ENCODE data around the gene KIAA0930. TPM values are rescaled to one million over a fixed set of nuclear protein-coding genes. Genes with fewer than 3 reads are reported as not detected.
"Not testable (repeated sequence)": the region's sequence is repeated elsewhere in the genome, so short reads cannot be mapped to it uniquely, and the experiment has no call there.

The KIAA0930 gene
- total RNA-seq, 2 experiments from 2014 or later, result 35.1 to 38.6 TPM

DNA sequence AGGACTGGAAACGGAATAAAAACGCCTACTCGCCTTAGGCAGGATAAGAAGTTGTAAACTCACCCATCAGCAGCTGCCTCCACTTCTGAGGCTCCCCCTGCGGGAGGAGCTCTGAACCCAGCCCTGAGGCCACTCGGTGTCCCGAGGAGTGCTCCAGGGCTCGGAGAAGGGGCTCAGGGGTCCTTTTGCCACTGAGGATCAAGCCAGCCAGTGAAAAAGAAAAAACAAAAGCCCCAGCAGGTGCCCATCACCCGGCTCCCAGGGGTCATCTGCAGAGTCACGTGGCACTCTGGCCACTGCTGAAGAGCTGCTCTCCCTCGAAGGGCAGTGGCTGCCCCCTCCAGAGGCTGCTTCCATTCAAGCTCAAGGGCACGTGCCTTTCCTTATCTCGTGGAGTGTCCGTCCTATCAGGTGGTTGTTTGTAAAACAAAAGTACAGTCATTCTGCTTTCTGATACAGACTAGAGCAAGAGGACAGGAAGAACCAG lies 48.0 kb downstream of the KIAA0930 start:
- no peaks in the 10 kb centered on the region for H3K9me3 Mint-ChIP-seq (ENCODE audit: low read depth)
- no peak for DNase-seq
- H3K36me3 Mint-ChIP-seq, result peaks cover 2% of the 10 kb centered on the region
- no peak overlapping the region for H3K27ac Mint-ChIP-seq
- H3K4me3 Mint-ChIP-seq, result no peak overlapping the region
- H3K4me1 Mint-ChIP-seq, result peaks cover 2% of the 10 kb centered on the region
- CTCF ChIA-PET, result no interaction called here
- no peaks in the 10 kb centered on the region for H3K27me3 Mint-ChIP-seq
- no peak for ATAC-seq

DNA sequence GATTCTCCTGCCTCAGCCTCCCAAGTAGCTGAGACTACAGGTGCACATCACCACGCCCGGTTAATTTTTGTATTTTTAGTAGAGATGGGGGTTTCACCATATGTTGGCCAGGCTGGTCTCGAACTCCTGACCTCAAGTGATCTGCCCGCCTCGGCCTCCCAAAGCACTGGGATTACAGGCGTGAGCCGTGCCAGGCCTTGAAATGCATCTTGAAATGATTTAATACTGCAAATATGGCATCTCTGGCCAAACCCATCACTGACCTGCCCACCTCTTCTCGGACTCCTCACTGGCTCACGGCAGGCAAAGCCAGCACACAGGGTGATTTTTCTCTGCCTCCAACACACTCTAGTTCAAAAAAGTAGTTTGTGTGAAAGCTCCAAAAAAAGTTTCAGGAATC lies 48.9 kb downstream of the KIAA0930 start:
- CTCF ChIA-PET; H3K27me3 Mint-ChIP-seq; H3K27ac Mint-ChIP-seq; H3K36me3 Mint-ChIP-seq; H3K4me1 Mint-ChIP-seq; DNase-seq; H3K9me3 Mint-ChIP-seq (ENCODE audit: low read depth); ATAC-seq; H3K4me3 Mint-ChIP-seq: not testable (repeated sequence)

DNA sequence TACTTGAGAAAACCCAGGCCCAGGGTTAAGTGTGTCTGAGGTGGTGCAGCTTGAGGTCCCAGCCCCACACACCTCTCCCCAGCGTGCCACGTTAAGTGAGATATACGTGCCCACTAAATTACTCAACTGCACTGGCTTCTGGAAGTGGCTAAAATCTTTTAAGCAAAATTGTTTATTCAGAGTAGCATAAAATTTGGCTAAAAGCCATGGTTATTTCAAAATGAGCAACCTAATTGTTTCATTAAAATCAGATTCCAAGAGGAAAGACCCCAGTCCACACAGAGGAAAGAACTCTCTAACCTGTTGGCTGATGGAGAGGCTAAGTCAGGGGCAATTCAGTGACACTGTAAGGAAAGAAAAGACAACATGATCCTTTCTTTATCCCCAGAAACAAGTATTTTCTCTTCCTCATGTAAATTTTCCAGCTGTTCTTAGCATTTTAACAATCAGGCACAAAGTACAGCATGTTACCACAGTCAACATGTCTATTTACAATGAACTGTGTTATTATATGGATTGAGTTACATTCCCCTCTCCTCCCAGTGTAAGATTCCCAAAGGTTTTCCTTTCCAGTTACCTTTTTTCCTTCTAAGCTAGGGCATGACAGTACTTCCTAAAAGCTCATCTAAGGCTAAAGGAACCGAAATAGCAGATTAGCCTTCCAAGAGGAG lies 50.4 kb downstream of the KIAA0930 start:
- H3K36me3 Mint-ChIP-seq, result peaks cover 18% of the 10 kb centered on the region
- ATAC-seq (no peak), DNase-seq (no peak)
- no peaks in the 10 kb centered on the region for H3K27me3 Mint-ChIP-seq
- no peak overlapping the region for H3K27ac Mint-ChIP-seq
- no peak overlapping the region for H3K4me3 Mint-ChIP-seq
- no peaks in the 10 kb centered on the region for H3K9me3 Mint-ChIP-seq (ENCODE audit: low read depth)
- peaks cover 12% of the 10 kb centered on the region for H3K4me1 Mint-ChIP-seq
- CTCF ChIA-PET, result no interaction called here

DNA sequence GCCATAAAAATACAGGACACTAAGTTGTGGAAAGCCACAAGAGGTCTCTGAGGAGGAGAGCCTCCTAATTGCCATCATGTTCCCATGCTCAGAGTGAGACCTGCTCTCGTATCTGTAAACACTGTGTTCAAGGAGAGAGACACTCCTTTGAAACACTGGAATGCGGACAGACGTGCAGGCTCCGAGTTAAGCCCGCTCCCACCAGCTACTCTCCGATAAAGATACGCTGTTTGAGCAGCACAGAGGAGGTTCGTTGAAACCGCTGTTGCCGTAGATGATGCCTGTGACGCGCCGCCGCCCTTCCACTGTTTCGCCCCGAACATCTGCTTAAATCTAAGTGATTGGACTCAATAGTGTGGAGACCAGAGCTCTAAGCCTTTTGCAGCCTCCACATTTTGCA lies 51.9 kb downstream of the KIAA0930 start:
- ATAC-seq (no peak), DNase-seq (no peak)
- Mint-ChIP-seq H3K27me3 (no peaks in the 10 kb centered on the region), H3K9me3 (ENCODE audit: low read depth) (no peaks in the 10 kb centered on the region), H3K27ac (no peak overlapping the region), H3K4me1 (peaks cover 18% of the 10 kb centered on the region), H3K4me3 (no peak overlapping the region), H3K36me3 (peaks cover 33% of the 10 kb centered on the region)
- CTCF ChIA-PET, result interaction anchor here (0.8 kb wide), 1 partner anchor 20 kb away, joined by 3 read pairs; no protein-coding TSS in a partner anchor

GRCh38 chr22:45187891-45188290 lies 52.8 kb downstream of the KIAA0930 start:
- Mint-ChIP-seq H3K4me3 (no peak overlapping the region), H3K36me3 (peaks cover 34% of the 10 kb centered on the region), H3K27me3 (no peaks in the 10 kb centered on the region), H3K27ac (peak overlapping the region; percentile 27), H3K9me3 (ENCODE audit: low read depth) (no peaks in the 10 kb centered on the region), H3K4me1 (peaks cover 18% of the 10 kb centered on the region)
- CTCF ChIA-PET, result no interaction called here
- ATAC-seq, result no peak
- no peak for DNase-seq

GRCh38 chr22:45185718-45186514 lies 54.8 kb downstream of the KIAA0930 start:
- CTCF ChIA-PET, result interaction anchor here (0.9 kb wide), 1 partner anchor 13 kb away, joined by 3 read pairs; no protein-coding TSS in a partner anchor
- no peak overlapping the region for H3K4me3 Mint-ChIP-seq
- ATAC-seq (peak; percentile 51), DNase-seq (no peak)
- peak overlapping the region; percentile 64 for H3K27ac Mint-ChIP-seq
- peaks cover 47% of the 10 kb centered on the region for H3K36me3 Mint-ChIP-seq
- H3K4me1 Mint-ChIP-seq, result peaks cover 26% of the 10 kb centered on the region
- H3K27me3 Mint-ChIP-seq, result no peaks in the 10 kb centered on the region
- H3K9me3 Mint-ChIP-seq (ENCODE audit: low read depth), result no peaks in the 10 kb centered on the region

DNA sequence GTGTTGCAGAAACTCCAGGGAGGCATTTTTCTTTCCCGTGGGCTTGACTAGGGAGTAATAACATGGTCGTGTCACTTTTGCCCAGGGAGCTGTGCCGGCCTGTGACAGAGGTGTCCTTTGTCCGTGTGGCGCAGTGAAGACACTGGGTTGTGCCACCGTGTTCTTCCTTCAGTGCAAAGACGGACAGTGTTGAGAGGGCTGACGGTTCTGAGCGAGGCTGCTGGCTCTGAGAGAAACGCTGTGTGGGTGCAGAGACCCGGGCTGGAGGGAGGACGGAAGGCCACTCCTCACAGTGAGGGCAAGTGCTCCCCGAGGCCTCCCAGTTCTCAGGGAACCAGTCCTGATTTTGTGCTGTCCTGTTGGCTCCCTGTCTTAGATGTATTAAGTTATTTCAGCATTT lies 56.7 kb downstream of the KIAA0930 start:
- no peak overlapping the region for H3K4me3 Mint-ChIP-seq
- H3K9me3 Mint-ChIP-seq (ENCODE audit: low read depth), result no peaks in the 10 kb centered on the region
- H3K36me3 Mint-ChIP-seq, result peaks cover 62% of the 10 kb centered on the region
- H3K4me1 Mint-ChIP-seq, result peaks cover 40% of the 10 kb centered on the region
- ATAC-seq, result no peak
- DNase-seq, result no peak
- no peak overlapping the region for H3K27ac Mint-ChIP-seq
- CTCF ChIA-PET, result no interaction called here
- no peaks in the 10 kb centered on the region for H3K27me3 Mint-ChIP-seq

GRCh38 chr22:45181766-45182165 lies 58.9 kb downstream of the KIAA0930 start:
- DNase-seq (no peak), ATAC-seq (no peak)
- H3K27ac Mint-ChIP-seq, result no peak overlapping the region
- CTCF ChIA-PET, result no interaction called here
- peaks cover 66% of the 10 kb centered on the region for H3K36me3 Mint-ChIP-seq
- H3K27me3 Mint-ChIP-seq, result no peaks in the 10 kb centered on the region
- H3K4me3 Mint-ChIP-seq, result no peak overlapping the region
- peaks cover 55% of the 10 kb centered on the region for H3K4me1 Mint-ChIP-seq
- H3K9me3 Mint-ChIP-seq (ENCODE audit: low read depth), result no peaks in the 10 kb centered on the region

- no peak for DNase-seq
- no peaks in the 10 kb centered on the region for H3K27me3 Mint-ChIP-seq
- no peak overlapping the region for H3K27ac Mint-ChIP-seq
- H3K4me1 Mint-ChIP-seq, result peaks cover 57% of the 10 kb centered on the region
- ATAC-seq, result no peak
- no peak overlapping the region for H3K4me3 Mint-ChIP-seq
- H3K9me3 Mint-ChIP-seq (ENCODE audit: low read depth), result no peaks in the 10 kb centered on the region
- CTCF ChIA-PET, result interaction anchor here (0.7 kb wide), 1 partner anchor 29 kb away, joined by 3 read pairs; no protein-coding TSS in a partner anchor
- H3K36me3 Mint-ChIP-seq, result peaks cover 70% of the 10 kb centered on the region
Observed at GRCh38 chr22:45181240-45181639, 59.5 kb downstream of the KIAA0930 start.

- ATAC-seq, result no peak
- H3K36me3 Mint-ChIP-seq, result peaks cover 69% of the 10 kb centered on the region
- no peaks in the 10 kb centered on the region for H3K9me3 Mint-ChIP-seq (ENCODE audit: low read depth)
- H3K27me3 Mint-ChIP-seq, result no peaks in the 10 kb centered on the region
- no peak for DNase-seq
- H3K4me3 Mint-ChIP-seq, result no peak overlapping the region
- CTCF ChIA-PET, result no interaction called here
- H3K4me1 Mint-ChIP-seq, result peaks cover 51% of the 10 kb centered on the region
- H3K27ac Mint-ChIP-seq, result peak overlapping the region; percentile 11
Observed at GRCh38 chr22:45180146-45180679, 60.5 kb downstream of the KIAA0930 start.

GRCh38 chr22:45179276-45180049 lies 61.2 kb downstream of the KIAA0930 start:
- H3K27me3 Mint-ChIP-seq, result no peaks in the 10 kb centered on the region
- CTCF ChIA-PET, result interaction anchor here (1.6 kb wide), 1 partner anchor 20 kb away, joined by 4 read pairs; no protein-coding TSS in a partner anchor
- peak overlapping the region; percentile 57 for H3K27ac Mint-ChIP-seq
- no peak overlapping the region for H3K4me3 Mint-ChIP-seq
- H3K9me3 Mint-ChIP-seq (ENCODE audit: low read depth), result no peaks in the 10 kb centered on the region
- DNase-seq, result no peak
- ATAC-seq, result peak; percentile 49
- peaks cover 69% of the 10 kb centered on the region for H3K36me3 Mint-ChIP-seq
- H3K4me1 Mint-ChIP-seq, result peaks cover 53% of the 10 kb centered on the region

DNA sequence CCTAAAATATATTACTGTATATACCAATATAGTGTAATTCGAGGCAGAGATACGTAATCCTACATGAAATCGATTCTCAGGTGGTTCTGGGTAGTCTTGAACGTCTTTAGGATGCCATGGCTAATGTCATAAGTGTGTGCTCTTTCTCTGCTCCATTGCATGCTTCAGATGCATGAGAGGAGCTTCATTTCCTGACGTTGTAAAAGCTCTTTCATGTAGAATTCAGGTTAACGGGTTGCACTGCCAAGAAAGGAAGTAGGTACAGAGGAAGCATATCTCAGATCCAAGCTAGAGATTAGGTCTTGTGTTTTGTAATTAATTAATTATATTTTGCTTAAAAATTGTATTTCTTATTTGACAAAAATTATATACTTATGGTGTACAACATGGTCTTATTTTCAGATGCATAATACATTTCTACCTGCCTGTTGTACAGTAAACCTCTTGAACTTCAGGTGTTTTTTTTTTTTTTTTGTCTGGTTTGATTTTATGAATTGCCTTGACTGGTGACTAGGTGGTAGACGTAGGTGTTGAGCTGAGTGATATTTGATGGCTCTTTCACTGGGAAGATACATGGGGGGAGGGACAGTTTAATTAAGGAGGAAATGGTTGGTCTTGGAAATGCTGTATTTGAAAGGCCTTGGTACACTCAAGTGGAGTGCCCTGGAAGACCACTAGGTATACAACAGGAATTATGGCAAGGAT lies 67.7 kb downstream of the KIAA0930 start:
- H3K4me3 Mint-ChIP-seq, result peak overlapping the region; percentile 6
- H3K4me1 Mint-ChIP-seq, result peaks cover 78% of the 10 kb centered on the region
- H3K27ac Mint-ChIP-seq, result peak overlapping the region; percentile 78
- DNase-seq, result no peak
- H3K36me3 Mint-ChIP-seq, result peaks cover 79% of the 10 kb centered on the region
- H3K9me3 Mint-ChIP-seq (ENCODE audit: low read depth), result no peaks in the 10 kb centered on the region
- CTCF ChIA-PET, result interaction anchor here (0.6 to 1.6 kb wide), 4 partner anchors 8 to 72 kb away, joined by 3 to 9 read pairs (median 4); partner anchors contain the start of gene NUP50
- no peaks in the 10 kb centered on the region for H3K27me3 Mint-ChIP-seq
- ATAC-seq, result peak; percentile 55

All from activated CD8-positive, alpha-beta memory T cell treated with anti-CD3 and anti-CD28 coated beads, Interleukin-2, amount 10 ng/mL, durations not matched to agents 7 days and 5 days (primary cell).